ENCODE results near the gene DEGS1.

The DEGS1 gene

DNA sequence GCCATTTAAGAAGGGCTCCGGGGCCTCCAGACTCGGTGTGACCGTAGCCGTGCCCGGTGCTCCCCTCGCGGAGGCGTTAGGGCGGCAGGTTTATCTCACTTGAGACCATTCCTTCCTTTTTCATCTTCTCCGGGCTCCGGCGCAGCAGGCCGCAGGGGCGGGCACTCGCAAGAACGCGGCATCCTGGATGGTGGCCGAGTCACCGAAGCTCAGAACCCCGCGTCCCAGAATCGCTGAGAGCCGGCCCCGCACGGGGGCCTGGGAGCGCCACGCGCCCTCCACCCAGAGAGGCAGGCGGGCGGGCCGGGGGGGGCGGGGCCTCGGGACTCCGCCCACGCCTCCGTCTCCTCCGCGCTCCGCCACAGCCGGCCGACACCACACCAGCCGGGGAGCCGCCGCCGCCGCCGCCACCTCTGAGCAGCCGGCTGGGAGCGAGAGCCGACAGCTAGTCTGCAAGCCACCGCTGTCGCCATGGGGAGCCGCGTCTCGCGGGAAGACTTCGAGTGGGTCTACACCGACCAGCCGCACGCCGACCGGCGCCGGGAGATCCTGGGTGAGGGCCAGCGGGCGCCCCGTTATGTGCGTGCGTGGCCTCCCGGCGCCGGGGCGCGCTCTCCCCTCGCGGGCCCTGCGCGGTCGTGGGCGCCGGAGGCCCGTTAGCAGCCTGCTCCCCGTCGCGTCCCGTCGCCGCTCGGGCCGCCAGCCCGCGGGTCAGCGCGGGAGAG, at the start of gene DEGS1:
TSS of gene DEGS1 (plus strand) at position 375 of the 725 bp plus-strand sequence. CDS start at position 472, 97 bp downstream.
- peaks cover 2% of the 10 kb centered on the region for H3K9me3 ChIP-seq (ENCODE audit: low read length)
- peaks cover 2% of the 10 kb centered on the region for H3K36me3 ChIP-seq (ENCODE audit: insufficient read depth, low read length)
- H3K4me3 ChIP-seq (ENCODE audit: low read length), result peak within 1 kb of the TSS; percentile 92
- peaks cover 10% of the 10 kb centered on the region for H3K4me1 ChIP-seq (ENCODE audit: insufficient read depth, low read length)
- no peaks in the 10 kb centered on the region for H3K27me3 ChIP-seq (ENCODE audit: insufficient read depth, low read length)
- peak within 1 kb of the TSS; percentile 96 for H2AFZ ChIP-seq (ENCODE audit: low read depth, low read length)

DNA sequence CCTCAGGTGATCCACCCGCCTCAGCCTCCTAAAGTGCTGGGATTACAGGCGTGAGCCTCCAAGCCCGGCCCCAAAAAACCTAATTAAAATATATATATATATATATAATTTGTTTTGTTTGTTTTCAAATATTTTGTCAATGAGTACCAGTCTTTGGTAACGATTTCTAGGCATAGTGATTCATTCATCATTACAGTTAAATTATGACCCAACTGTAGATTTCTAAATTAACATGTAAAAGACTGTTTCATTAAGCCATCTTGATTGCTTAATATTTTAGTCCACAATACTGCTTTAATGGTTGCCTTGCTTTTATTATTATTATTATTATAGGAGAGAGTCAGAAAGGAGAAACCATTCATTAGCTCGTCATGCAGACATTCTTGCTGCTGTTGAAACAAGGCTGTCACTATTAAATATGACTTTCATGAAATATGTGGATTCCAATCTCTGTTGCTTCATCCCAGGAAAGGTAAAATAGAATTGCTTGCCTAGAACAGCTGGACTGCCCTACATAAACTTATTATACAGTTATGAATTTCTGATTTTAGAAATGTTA, 49.2 kb upstream of the DEGS1 start:
- Histone ChIP-seq H3K36me3 (ENCODE audit: insufficient read depth, low read length) (peaks cover 65% of the 10 kb centered on the region), H3K9me3 (ENCODE audit: low read length) (peaks cover 12% of the 10 kb centered on the region), H3K27me3 (ENCODE audit: insufficient read depth, low read length) (no peaks in the 10 kb centered on the region), H3K4me1 (ENCODE audit: insufficient read depth, low read length) (no peaks in the 10 kb centered on the region), H3K4me3 (ENCODE audit: low read length) (no peak overlapping the region), H2AFZ (ENCODE audit: low read depth, low read length) (no peak overlapping the region)

DNA sequence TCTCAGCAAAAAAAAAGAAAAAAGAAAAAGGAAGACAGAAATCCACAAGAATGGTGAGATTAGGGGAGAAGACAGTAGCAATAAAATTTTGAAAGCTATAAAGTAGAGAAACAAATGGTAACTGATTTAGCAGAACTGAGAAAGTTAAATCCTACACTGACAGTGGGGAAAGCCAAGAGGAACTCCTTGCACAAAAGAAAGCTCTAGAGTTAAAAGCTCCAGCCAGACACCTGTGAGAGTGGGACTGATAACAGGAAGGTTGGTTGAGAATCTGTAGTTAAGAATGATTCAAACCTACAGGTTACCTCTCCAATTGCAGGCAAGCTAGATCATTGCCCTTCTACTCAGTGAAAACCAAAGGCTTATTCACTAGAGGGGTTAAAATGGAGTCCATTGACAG, 45.5 kb upstream of the DEGS1 start:
- H3K9me3 ChIP-seq (ENCODE audit: low read length), result no peaks in the 10 kb centered on the region
- no peaks in the 10 kb centered on the region for H3K27me3 ChIP-seq (ENCODE audit: insufficient read depth, low read length)
- peaks cover 62% of the 10 kb centered on the region for H3K36me3 ChIP-seq (ENCODE audit: insufficient read depth, low read length)
- no peak overlapping the region for H2AFZ ChIP-seq (ENCODE audit: low read depth, low read length)
- H3K4me1 ChIP-seq (ENCODE audit: insufficient read depth, low read length), result no peaks in the 10 kb centered on the region
- no peak overlapping the region for H3K4me3 ChIP-seq (ENCODE audit: low read length)

DNA sequence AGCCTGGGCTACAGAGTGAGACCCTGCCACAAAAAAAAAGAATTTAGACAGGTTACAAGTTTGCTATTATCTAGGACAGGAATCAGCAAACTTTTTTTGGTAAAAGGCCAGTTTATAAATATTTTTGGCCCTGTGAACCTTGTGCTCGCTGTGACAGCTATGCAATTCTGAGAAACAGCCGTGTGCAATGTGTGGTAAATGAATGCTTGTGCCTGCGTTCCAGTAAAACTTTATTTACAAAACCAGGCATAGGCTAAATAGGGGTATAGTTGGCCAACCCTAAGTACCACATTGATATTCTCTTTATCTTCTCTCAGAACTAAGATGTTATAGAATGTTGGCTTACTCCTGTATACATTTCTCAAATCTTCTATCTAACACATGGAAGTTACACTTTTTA, 44.8 kb upstream of the DEGS1 start:
- Histone ChIP-seq H3K4me1 (ENCODE audit: insufficient read depth, low read length) (no peaks in the 10 kb centered on the region), H2AFZ (ENCODE audit: low read depth, low read length) (no peak overlapping the region), H3K27me3 (ENCODE audit: insufficient read depth, low read length) (no peaks in the 10 kb centered on the region), H3K36me3 (ENCODE audit: insufficient read depth, low read length) (peaks cover 58% of the 10 kb centered on the region), H3K4me3 (ENCODE audit: low read length) (no peak overlapping the region), H3K9me3 (ENCODE audit: low read length) (peaks cover under 1% of the 10 kb centered on the region)

DNA sequence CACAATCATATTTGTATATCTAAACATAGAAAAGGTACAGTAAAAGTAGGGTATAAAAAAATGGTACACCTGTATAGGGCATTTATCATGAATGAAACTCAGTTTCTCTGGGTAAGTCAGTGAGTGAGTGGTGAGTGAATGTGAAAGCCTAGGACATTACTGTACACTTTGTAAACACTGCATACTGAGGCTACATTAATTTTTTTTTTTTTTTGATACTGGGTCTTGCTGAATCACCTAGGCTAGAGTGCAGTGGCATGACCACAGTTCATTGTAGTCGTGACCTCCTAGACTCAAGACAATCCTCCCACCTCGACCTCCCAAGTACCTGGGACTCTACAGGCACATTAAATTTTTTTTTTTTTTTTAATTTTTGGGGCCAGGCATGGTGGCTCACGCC, 41.3 kb upstream of the DEGS1 start:
- Histone ChIP-seq H2AFZ (ENCODE audit: low read depth, low read length) (no peak overlapping the region), H3K4me1 (ENCODE audit: insufficient read depth, low read length) (no peaks in the 10 kb centered on the region), H3K27me3 (ENCODE audit: insufficient read depth, low read length) (no peaks in the 10 kb centered on the region), H3K36me3 (ENCODE audit: insufficient read depth, low read length) (peaks cover 41% of the 10 kb centered on the region), H3K9me3 (ENCODE audit: low read length) (peaks cover 1% of the 10 kb centered on the region), H3K4me3 (ENCODE audit: low read length) (no peak overlapping the region)

DNA sequence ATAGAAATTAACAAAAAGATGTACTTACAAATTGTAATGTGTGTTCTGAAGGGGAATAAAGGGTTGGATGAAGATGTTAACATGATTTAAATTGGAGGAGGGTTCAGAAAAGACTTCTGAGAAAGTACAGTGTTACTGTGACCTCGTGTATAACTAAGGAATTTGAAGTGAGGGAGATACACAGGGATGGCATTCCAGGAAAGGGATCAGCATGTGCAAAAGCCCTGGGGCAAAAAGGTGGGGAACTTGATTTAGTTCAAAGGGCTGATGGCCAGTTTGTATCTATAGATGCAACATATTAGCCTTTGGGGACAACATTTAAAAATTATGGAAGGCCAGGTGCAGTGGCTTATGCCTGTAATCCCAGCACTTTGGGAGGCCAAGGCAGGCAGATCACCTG, 33.3 kb upstream of the DEGS1 start:
- H3K36me3 ChIP-seq (ENCODE audit: insufficient read depth, low read length), result peaks cover 30% of the 10 kb centered on the region
- no peak overlapping the region for H2AFZ ChIP-seq (ENCODE audit: low read depth, low read length)
- no peaks in the 10 kb centered on the region for H3K4me1 ChIP-seq (ENCODE audit: insufficient read depth, low read length)
- H3K9me3 ChIP-seq (ENCODE audit: low read length), result no peaks in the 10 kb centered on the region
- no peaks in the 10 kb centered on the region for H3K27me3 ChIP-seq (ENCODE audit: insufficient read depth, low read length)
- no peak overlapping the region for H3K4me3 ChIP-seq (ENCODE audit: low read length)

DNA sequence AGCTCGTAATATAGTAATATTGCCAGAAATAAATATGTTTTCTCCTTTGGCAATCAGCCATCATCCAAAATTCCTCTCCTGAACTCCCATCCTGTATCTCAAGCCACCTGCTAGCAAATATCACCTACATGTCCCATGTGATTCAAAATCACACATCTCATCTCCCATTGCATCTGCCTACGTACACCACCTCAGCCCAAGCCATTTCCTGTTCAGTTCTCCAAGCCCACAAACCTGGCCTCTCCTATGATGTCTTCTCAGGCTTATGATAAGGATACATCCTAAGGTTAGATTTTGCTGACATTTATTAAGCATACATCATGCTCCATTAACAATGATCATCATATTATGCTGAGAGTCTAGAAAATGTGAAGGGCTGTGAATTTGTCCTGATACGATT, 31.9 kb upstream of the DEGS1 start:
- Histone ChIP-seq H3K27me3 (ENCODE audit: insufficient read depth, low read length) (no peaks in the 10 kb centered on the region), H3K9me3 (ENCODE audit: low read length) (no peaks in the 10 kb centered on the region), H3K36me3 (ENCODE audit: insufficient read depth, low read length) (peaks cover 31% of the 10 kb centered on the region), H3K4me1 (ENCODE audit: insufficient read depth, low read length) (no peaks in the 10 kb centered on the region), H3K4me3 (ENCODE audit: low read length) (no peak overlapping the region), H2AFZ (ENCODE audit: low read depth, low read length) (no peak overlapping the region)

DNA sequence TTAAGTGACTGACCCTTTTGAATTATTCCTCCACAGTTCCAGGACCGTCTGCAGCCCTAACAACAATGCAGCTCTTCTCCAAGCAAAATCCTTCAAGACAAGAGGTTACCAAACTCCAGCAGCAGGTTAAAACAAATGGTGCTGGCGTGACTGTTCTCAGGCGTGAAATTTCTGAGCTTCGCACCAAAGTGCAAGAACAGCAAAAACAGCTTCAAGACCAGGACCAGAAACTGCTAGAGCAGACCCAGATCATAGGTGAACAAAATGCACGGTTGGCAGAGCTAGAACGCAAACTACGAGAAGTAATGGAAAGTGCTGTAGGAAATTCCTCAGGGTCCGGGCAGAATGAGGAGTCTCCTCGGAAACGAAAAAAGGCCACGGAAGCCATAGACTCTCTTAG, 25.7 kb upstream of the DEGS1 start:
- no peaks in the 10 kb centered on the region for H3K4me1 ChIP-seq (ENCODE audit: insufficient read depth, low read length)
- no peak overlapping the region for H2AFZ ChIP-seq (ENCODE audit: low read depth, low read length)
- peaks cover 59% of the 10 kb centered on the region for H3K36me3 ChIP-seq (ENCODE audit: insufficient read depth, low read length)
- no peak overlapping the region for H3K4me3 ChIP-seq (ENCODE audit: low read length)
- no peaks in the 10 kb centered on the region for H3K27me3 ChIP-seq (ENCODE audit: insufficient read depth, low read length)
- no peaks in the 10 kb centered on the region for H3K9me3 ChIP-seq (ENCODE audit: low read length)

DNA sequence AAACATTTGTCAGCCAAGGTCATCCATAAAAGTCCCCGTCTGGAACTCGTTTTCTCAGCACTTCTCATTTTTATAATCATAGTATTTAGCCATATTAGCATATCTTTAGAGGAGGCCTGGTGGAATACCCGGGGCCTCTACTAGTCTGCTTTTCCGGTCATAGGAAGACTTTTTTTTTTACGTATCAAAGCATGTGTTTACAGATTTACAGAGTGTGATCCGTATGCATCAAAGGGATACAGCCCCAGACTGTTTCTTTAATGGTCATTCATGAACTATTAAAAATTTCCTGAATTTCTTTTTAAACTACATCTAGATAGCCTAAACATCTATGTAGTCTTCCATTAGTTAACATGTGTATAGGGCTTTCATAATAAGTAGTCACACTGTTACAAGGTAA, 23.5 kb upstream of the DEGS1 start:
- Histone ChIP-seq H2AFZ (ENCODE audit: low read depth, low read length) (no peak overlapping the region), H3K36me3 (ENCODE audit: insufficient read depth, low read length) (peaks cover 47% of the 10 kb centered on the region), H3K27me3 (ENCODE audit: insufficient read depth, low read length) (no peaks in the 10 kb centered on the region), H3K4me3 (ENCODE audit: low read length) (no peak overlapping the region), H3K4me1 (ENCODE audit: insufficient read depth, low read length) (peaks cover 2% of the 10 kb centered on the region), H3K9me3 (ENCODE audit: low read length) (no peaks in the 10 kb centered on the region)

DNA sequence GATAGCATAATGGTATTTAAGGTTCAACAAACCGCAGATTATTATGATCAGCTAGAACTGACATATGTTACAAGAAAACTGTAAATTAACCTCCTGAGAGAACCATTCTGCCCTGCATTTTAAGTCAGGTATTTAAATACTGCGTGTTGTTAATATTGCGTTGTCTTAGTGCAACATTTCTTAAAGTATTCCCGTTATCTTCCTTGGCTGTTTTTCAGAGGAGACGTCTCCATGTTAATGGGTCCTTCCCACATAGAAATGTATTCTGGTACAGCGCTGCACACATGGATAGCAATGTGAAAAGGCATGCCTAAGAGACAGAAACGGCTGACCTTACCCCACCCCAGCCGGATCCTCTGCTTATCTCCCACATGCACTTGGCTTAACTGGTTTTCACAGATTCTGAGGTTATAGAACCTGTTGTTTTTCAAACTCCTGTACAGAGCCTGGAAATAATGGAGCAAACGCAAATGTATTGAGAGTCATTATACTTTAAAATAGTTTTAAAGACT, 22.8 kb upstream of the DEGS1 start:
- Histone ChIP-seq H3K9me3 (ENCODE audit: low read length) (no peaks in the 10 kb centered on the region), H3K27me3 (ENCODE audit: insufficient read depth, low read length) (no peaks in the 10 kb centered on the region), H3K36me3 (ENCODE audit: insufficient read depth, low read length) (peaks cover 47% of the 10 kb centered on the region), H2AFZ (ENCODE audit: low read depth, low read length) (no peak overlapping the region), H3K4me3 (ENCODE audit: low read length) (no peak overlapping the region), H3K4me1 (ENCODE audit: insufficient read depth, low read length) (peaks cover 2% of the 10 kb centered on the region)

DNA sequence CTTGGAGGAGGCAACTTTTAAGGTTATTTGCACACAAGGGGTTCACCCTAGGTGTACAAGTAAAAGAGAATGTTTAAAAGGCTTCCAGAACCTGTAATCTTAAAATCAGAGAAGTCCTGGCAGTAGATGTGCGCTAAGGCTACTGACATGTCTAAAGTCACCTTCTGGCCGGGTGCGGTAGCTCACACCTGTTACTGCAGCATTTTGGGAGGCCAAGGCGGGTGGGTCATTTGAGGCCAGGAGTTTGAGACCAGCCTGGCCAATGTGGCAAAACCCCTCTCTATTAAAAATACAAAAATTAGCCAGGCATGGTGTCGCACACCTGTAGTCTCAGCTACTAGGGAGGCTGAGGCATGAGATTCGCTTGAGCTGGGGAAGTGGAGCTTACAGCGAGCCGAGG, 20.3 kb upstream of the DEGS1 start:
- Histone ChIP-seq H3K9me3 (ENCODE audit: low read length) (no peaks in the 10 kb centered on the region), H3K4me3 (ENCODE audit: low read length) (no peak overlapping the region), H2AFZ (ENCODE audit: low read depth, low read length) (no peak overlapping the region), H3K27me3 (ENCODE audit: insufficient read depth, low read length) (no peaks in the 10 kb centered on the region), H3K36me3 (ENCODE audit: insufficient read depth, low read length) (peaks cover 31% of the 10 kb centered on the region), H3K4me1 (ENCODE audit: insufficient read depth, low read length) (peaks cover 2% of the 10 kb centered on the region)

DNA sequence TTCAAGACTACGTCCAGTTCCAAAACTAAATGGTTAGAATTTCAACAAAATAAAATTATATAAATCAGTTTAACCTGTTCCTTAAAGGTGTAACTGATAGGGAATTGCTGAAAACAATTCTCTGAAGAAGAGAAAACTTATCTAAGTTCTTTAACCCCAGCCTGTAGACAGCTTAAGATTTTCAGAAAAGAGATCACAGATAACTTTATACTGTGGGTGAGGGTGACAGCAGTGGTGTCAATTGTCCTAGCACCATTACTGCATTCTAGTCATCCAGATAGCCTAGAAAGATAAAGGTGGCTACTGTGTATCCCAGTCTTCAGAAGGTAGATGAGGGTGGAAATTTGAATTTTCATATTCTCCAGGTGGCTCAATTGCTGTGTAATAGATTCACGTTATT, 19.7 kb upstream of the DEGS1 start:
- Histone ChIP-seq H3K4me1 (ENCODE audit: insufficient read depth, low read length) (peaks cover 2% of the 10 kb centered on the region), H2AFZ (ENCODE audit: low read depth, low read length) (no peak overlapping the region), H3K9me3 (ENCODE audit: low read length) (no peaks in the 10 kb centered on the region), H3K27me3 (ENCODE audit: insufficient read depth, low read length) (no peaks in the 10 kb centered on the region), H3K4me3 (ENCODE audit: low read length) (no peak overlapping the region), H3K36me3 (ENCODE audit: insufficient read depth, low read length) (peaks cover 26% of the 10 kb centered on the region)

DNA sequence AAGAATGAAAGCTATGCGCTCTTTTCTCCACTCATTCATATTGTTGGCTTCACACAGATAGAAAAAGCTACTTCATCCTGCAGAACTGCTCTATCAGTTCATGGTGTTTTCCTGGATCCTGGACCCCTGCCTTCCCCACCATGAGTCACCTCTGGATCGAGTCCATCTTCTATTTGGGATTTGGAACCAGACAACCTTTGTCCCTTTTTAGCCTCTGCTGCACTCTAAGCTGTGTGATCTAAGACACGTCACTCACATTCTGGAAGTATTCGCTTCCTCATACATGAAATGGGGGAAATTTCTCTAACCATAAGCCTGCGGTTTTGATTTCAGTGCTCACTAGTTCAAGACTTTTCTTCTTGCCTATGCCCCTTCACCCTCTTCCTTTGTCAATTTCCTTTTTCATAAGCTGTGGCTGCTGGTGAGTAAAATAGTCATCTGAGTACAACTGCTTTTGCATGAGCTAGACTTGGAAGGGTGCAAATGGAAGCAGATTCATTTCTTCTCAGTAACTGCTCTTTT, 14.1 kb upstream of the DEGS1 start:
- no peaks in the 10 kb centered on the region for H3K27me3 ChIP-seq (ENCODE audit: insufficient read depth, low read length)
- H3K4me1 ChIP-seq (ENCODE audit: insufficient read depth, low read length), result peaks cover 2% of the 10 kb centered on the region
- H3K9me3 ChIP-seq (ENCODE audit: low read length), result no peaks in the 10 kb centered on the region
- no peaks in the 10 kb centered on the region for H3K36me3 ChIP-seq (ENCODE audit: insufficient read depth, low read length)
- no peak overlapping the region for H2AFZ ChIP-seq (ENCODE audit: low read depth, low read length)
- H3K4me3 ChIP-seq (ENCODE audit: low read length), result no peak overlapping the region

All from neuron (in vitro differentiated cells).